Heart right ventricle (tissue), 16 donors: ENCODE measurements around the gene TOX2. TPM values are rescaled to one million over a fixed set of nuclear protein-coding genes. Genes with fewer than 3 reads are reported as not detected.

Source experiments
- ATAC-seq, 8 donors: fragments of 200-7000 bp; cut with Tn5 transposase; one replicate each; pipeline ENCODE4 v1.9.1; 2020; ENCODE audit warnings: mild to moderate bottlenecking in 8 of 8, moderate library complexity in 8 of 8, moderate number of reproducible peaks in 1 of 8
- DNase-seq, 2 donors: peaks; one replicate each; pipeline ENCODE4 v3.0.0-alpha.2; 2020
- H3K27ac ChIP-seq, 10 donors: fragments of 200-600 bp; sonication (generic) in 2 of 10; one replicate each; pipeline versions ENCODE4 v1.5.0 to v1.8.0; 2020 to 2022; ENCODE audit warnings: mild to moderate bottlenecking in 3 of 10
- H3K27me3 ChIP-seq, 7 donors: fragments of 200-600 bp; one replicate each; pipeline ENCODE4 v1.8.0; 2021 to 2022; ENCODE audit warnings: mild to moderate bottlenecking in 2 of 7
- H3K36me3 ChIP-seq, 9 donors: fragments of 200-600 bp; sonication (generic) in 1 of 9; one replicate each; pipeline versions ENCODE4 v1.5.0 to v1.8.0; 2020 to 2022; ENCODE audit warnings: mild to moderate bottlenecking in 2 of 9
- H3K4me1 ChIP-seq, 9 donors: fragments of 200-600 bp; sonication (generic) in 1 of 9; one replicate each; pipeline versions ENCODE4 v1.5.0 to v1.8.0; 2020 to 2022; ENCODE audit warnings: mild to moderate bottlenecking in 4 of 9
- H3K4me3 ChIP-seq, 10 donors: fragments of 200-600 bp; sonication (generic) in 2 of 10; one replicate each; pipeline versions ENCODE4 v1.5.0 to v1.8.0; 2020 to 2022; ENCODE audit warnings: mild to moderate bottlenecking in 7 of 10, moderate library complexity in 2 of 10
- H3K9me3 ChIP-seq, 11 donors: fragments of 200-600 bp in 10 of 11; sonication (generic) in 2 of 11; one replicate each; pipeline versions ENCODE4 v1.5.0 to v1.8.0; 2013 to 2022; ENCODE audit warnings: mild to moderate bottlenecking in 2 of 11, control low read depth in 1 of 11, moderate library complexity in 1 of 11
- CTCF ChIP-seq, 9 donors: fragments of 200-600 bp; sonication (generic) in 2 of 9; IDR thresholded peaks; one replicate each; pipeline versions ENCODE4 v1.5.0 to v1.8.0; 2021 to 2022; ENCODE audit warnings: antibody characterized with exemption in 9 of 9, mild to moderate bottlenecking in 5 of 9, moderate library complexity in 1 of 9
- WGBS, 2 donors: extraction: QIAGEN DNeasy Blood & Tissue Kit; methylation state at CpG; one replicate each; pipeline ENCODE4 v1.1.7; 2013; ENCODE audit warnings: inconsistent platforms in 1 of 2; 5-methylcytosine and 5-hydroxymethylcytosine counted together
- intact Hi-C, 10 donors: fragments of 100-400 bp; cut with DNase I; formaldehyde crosslinking; loops; one replicate each; pipeline versions ENCODE4 v1.11.1 to v1.14.2; 2022
- polyA plus RNA-seq, 2 donors: library from polyadenylated mRNA; stranded (reverse); fragments of 200-250 nt; gene quantifications; one replicate each; pipeline ENCODE4 v1.2.3, GENCODE V29; 2013
- total RNA-seq, 10 donors: library from RNA; stranded (reverse); fragmentation: NEBNext Ultra II Directional in 3 of 10; extraction: Animal tissue kit (Norgen Biotek cat#: 25700) in 3 of 10; gene quantifications; one replicate each; pipeline versions ENCODE4 v1.2.1 to v1.2.4, GENCODE V29; 2021 to 2023
- donor health status: Arrhythmogenic right ventricular cardiomyopathy.
- donor health status: ischemic (EF 13 %, LVEDD 7.1; RV severe dilation, severe dysfunction).
- donor health status: healthy with polysubstance abuse.
- donor health status: DM: no; HTN: yes; CAD: no.
- donor health status: DM: no; HTN: no; CAD: no.
- donor health status: ischemic (EF 25% LVEDD 6.9; RV normal size, moderate dysfunction).
- donor health status: ischemic (EF 25% LVEDD 5.7; RV mildly dilated, moderate dysfunction).
- donor health status: healthy.
- donor health status: DM: yes; HTN: yes; CAD: no.
- donor health status: Ischemic cardiomyopathy.
- donor health status: ischemic (EF 35%, LVEDD 5.7; RV mildly dilated, moderate dysfunction).
- donor health status: nonischemic (EF 11% LVEDD 7.7; RV severe dilation, severe dysfunction).
- donor health status: DM: yes; HTN: yes; CAD: no.
- donor health status: PGD.
- donor health status: ischemic (EF 29% LVEDD 5.4; RV normal size, mild dysfunction).
- donor health status: nonischemic (EF 23%, LVEDD 6.1; RV moderate dilation, normal function).

The TOX2 gene
- total and polyA plus RNA-seq, 12 donors, result 0.25 to 2.0 (median 1.1) TPM

GRCh38 chr20:44112456-44112855 is 197.8 kb downstream of the TOX2 start:
- 76 to 88% methylated on average over 6 of the region's 6 CpGs for WGBS, 2 donors
- H3K9me3 ChIP-seq, result peaks cover 0 to 8% (median 0%) of the 10 kb centered on the region in 11 donors
- peaks cover 0 to 25% (median 0%) of the 10 kb centered on the region in 9 donors for H3K36me3 ChIP-seq
- H3K27me3 ChIP-seq, result peaks cover 0 to 19% (median 9%) of the 10 kb centered on the region in 7 donors
- TF ChIP-seq CTCF (IDR thresholded peaks at IDR 0.05), result no peak
- intact Hi-C loops, result loop anchor here in 2 of 10 donors (10.0 kb wide), 2 partner anchors 182 to 192 kb away; no protein-coding TSS in a partner anchor
- H3K4me3 ChIP-seq, result no peak overlapping the region
- no peak for DNase-seq
- H3K4me1 ChIP-seq, result peaks cover 0 to 52% (median 3%) of the 10 kb centered on the region in 9 donors
- no peak for ATAC-seq
- H3K27ac ChIP-seq, result peak overlapping the region in 1 of 10 donors; percentile 31

- Histone ChIP-seq H3K9me3 (peaks cover 0 to 3% (median 0%) of the 10 kb centered on the region in 11 donors), H3K4me1 (peaks cover 0 to 58% (median 3%) of the 10 kb centered on the region in 9 donors), H3K27ac (peak overlapping the region in 3 of 10 donors; percentile 22 to 31 (median 28)), H3K27me3 (peaks cover 0 to 19% (median 9%) of the 10 kb centered on the region in 7 donors), H3K36me3 (peaks cover 0 to 27% (median 0%) of the 10 kb centered on the region in 9 donors), H3K4me3 (no peak overlapping the region)
- intact Hi-C loops, result loop anchor here in 2 of 10 donors (10.0 kb wide), 2 partner anchors 182 to 192 kb away; no protein-coding TSS in a partner anchor
- ATAC-seq (no peak), DNase-seq (no peak)
- 73 to 74% methylated on average over 7 of the region's 7 CpGs for WGBS, 2 donors
- no peak for TF ChIP-seq CTCF (IDR thresholded peaks at IDR 0.05)
Observed at GRCh38 chr20:44112889-44113617, 198.4 kb downstream of the TOX2 start.

GRCh38 chr20:44113618-44114376 is 199.1 kb downstream of the TOX2 start:
- DNase-seq, result no peak
- H3K4me1 ChIP-seq, result peaks cover 0 to 65% (median 9%) of the 10 kb centered on the region in 9 donors
- WGBS, 2 donors, result 47 to 57% methylated on average over 8 of the region's 8 CpGs

More at GRCh38 chr20:44113618-44114376, 199.1 kb downstream of the TOX2 start:
- no peak for TF ChIP-seq CTCF (IDR thresholded peaks at IDR 0.05)
- intact Hi-C loops, result loop anchor here in 2 of 10 donors (10.0 kb wide), 2 partner anchors 181 to 191 kb away; no protein-coding TSS in a partner anchor
- Histone ChIP-seq H3K27ac (peak overlapping the region in 4 of 10 donors; percentile 22 to 31 (median 26)), H3K9me3 (no peaks in the 10 kb centered on the region), H3K4me3 (no peak overlapping the region), H3K27me3 (peaks cover 0 to 18% (median 9%) of the 10 kb centered on the region in 7 donors), H3K36me3 (peaks cover 0 to 31% (median 0%) of the 10 kb centered on the region in 9 donors)
- no peak for ATAC-seq
